ENCODE data around the gene DUSP8.
A peak's percentile ranks its signal among the peaks of the same experiment; 100 is the strongest.
"Not testable (repeated sequence)": the region's sequence is repeated elsewhere in the genome, so short reads cannot be mapped to it uniquely, and the experiment has no call there.

The DUSP8 gene

DNA sequence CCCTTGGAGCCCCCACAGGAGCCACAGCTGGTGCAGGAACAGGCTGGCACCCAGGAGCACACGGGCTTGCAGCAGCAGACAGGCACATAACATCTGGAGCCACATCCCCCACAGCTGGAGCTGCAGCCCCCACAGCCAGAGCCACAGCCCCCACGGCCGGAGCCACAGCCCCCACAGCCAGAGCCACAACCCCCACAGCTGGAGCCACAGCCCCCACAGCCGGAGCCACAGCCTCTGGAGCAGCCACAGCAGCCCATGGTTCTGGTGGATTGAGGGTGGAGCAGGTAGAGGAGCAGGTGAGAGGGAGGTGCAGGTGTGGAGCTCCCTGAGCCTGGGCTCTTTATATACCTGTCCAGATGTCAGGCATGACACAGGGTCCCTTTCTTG, 25.9 kb upstream of the DUSP8 start, which contains the start of gene KRTAP5-2:
Gene KRTAP5-2, minus strand, starts transcription at position 301 of the 387 bp plus-strand sequence. Its CDS starts 44 bp downstream, at position 257.
- no peak for ATAC-seq (replicated peaks)
- Mint-ChIP-seq H3K27ac (no peak within 1 kb of the TSS), H3K4me3 (no peak within 1 kb of the TSS), H3K36me3 (peaks cover 0 to 2% of the 10 kb centered on the region in 2 donors), H3K4me1 (peaks cover 0 to 5% of the 10 kb centered on the region in 2 donors), H3K9me3 (no peaks in the 10 kb centered on the region), H3K27me3 (peaks cover 49 to 63% of the 10 kb centered on the region in 2 donors)
- DNase-seq, result no peak

DNA sequence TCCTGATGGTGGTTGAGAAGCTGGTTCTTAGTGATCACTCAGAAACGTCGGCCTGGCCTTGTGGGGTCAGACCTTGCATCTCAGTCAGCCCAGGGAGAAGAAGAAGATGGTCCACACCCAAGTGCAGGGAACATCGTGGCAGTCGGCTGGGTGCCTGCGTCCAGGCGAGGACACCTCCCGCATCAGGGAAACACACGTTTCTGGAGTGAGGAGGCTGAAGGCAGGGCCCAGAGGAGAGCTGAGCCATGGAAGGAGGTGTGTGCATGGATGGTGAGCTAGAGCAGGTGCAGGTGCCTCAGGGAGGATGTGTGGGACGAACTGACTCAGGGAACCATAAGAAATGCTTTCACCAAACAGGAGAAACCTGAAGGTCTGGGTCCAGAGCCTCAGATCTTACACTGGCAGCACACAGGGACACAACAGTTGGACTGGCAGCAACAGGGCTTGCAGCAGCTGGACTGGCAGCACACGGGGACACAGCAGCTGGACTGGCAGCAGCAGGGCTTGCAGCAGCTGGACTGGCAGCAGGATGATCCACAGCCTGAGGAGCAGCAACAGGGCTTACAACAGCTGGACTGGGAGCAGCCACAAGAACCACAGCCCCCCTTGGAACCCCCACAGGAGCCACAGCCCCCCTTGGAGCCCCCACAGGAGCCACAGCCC, 25.4 kb upstream of the DUSP8 start:
- no peaks in the 10 kb centered on the region for H3K9me3 Mint-ChIP-seq
- H3K4me3 Mint-ChIP-seq, result no peak overlapping the region
- ATAC-seq (replicated peaks) (no peak), DNase-seq (no peak)
- peaks cover 0 to 5% of the 10 kb centered on the region in 2 donors for H3K4me1 Mint-ChIP-seq
- H3K36me3 Mint-ChIP-seq, result peaks cover 0 to 2% of the 10 kb centered on the region in 2 donors
- H3K27me3 Mint-ChIP-seq, result peaks cover 54 to 66% of the 10 kb centered on the region in 2 donors
- no peak overlapping the region for H3K27ac Mint-ChIP-seq

DNA sequence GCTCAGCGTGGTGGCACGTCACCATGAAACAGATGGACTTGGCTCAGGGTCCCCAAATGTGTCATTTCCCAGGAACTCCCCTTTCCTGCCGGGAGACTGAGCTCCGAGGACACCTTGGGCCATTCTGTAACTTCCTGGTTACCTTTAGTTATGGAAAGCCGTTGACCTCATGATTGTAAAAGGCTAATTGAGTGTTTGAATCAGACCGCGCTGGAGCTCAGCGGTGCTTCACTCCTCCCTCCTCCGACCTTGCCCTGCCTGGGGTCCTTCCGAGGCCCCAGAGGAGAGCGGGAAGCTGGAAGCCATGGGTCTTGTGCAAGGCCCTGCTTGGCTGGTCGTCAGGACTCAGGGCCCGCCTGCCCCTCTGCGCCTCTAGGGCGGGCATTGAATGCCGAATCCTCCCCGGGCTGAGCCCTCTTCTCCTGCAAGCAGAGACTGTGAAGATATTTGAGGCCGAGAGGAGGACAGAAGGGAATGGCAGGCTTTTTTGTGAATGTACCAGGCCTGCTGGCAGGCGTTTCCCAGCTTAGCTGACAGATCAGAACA, 24.6 kb upstream of the DUSP8 start:
- H3K4me1 Mint-ChIP-seq; H3K9me3 Mint-ChIP-seq; H3K4me3 Mint-ChIP-seq; H3K36me3 Mint-ChIP-seq; ATAC-seq (replicated peaks); H3K27ac Mint-ChIP-seq; DNase-seq: not testable (repeated sequence)
- peaks cover 55 to 66% of the 10 kb centered on the region in 2 donors for H3K27me3 Mint-ChIP-seq

DNA sequence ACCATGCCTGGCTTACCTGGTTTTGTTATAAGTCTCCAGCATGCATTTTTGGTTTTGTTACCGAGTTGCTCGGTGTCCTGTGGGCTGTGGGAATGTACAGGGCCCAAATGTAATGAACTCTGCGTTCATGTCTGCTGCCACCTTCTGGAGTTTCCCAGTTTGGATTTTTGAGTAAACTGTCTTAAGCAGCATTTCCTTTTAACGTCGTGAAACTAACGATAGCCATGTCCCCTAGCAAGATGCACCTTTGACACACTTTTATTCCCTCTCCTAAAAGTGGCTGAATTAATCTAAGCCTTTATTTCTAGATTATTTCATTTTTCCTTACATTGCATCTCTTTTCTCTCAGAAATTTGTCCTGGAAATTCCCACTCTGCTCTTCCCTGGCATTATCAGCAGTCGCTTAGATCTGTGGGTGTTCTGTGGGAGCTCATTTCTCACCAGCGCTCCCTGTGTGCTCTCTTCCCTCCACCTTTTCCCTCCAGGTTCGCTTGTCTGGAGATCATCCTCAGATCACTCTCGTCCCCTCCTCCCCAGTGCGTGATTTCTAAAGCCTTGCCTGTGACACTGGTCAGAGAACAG, 24.0 kb upstream of the DUSP8 start:
- H3K27me3 Mint-ChIP-seq, result peaks cover 55 to 66% of the 10 kb centered on the region in 2 donors
- not testable (repeated sequence) for H3K4me1 Mint-ChIP-seq; H3K27ac Mint-ChIP-seq; H3K9me3 Mint-ChIP-seq; DNase-seq; H3K36me3 Mint-ChIP-seq; ATAC-seq (replicated peaks)
- peak overlapping the region in 1 of 2 donors; percentile 33 for H3K4me3 Mint-ChIP-seq

DNA sequence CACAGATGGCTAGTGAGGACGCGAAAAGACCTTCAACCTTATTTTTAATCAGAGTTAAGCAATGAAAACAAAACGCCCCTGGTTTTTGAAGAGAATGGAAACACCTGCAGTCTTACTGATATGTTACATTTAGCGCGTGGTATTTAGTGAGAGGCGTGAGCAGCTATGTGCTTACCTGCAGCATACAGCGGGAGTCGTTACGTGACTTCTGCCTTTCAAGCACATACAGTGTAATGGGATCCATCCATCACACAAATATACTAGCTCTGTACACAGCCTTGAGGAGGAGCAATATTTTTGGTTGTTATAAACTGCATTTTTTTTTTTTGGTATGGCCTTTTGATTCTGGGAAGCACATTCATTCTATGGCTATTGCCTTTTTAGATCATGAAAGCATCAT, 20.6 kb upstream of the DUSP8 start:
- Mint-ChIP-seq H3K4me3 (no peak overlapping the region), H3K27ac (no peak overlapping the region), H3K36me3 (peaks cover 4 to 7% of the 10 kb centered on the region in 2 donors), H3K9me3 (peaks cover 0 to 3% of the 10 kb centered on the region in 2 donors), H3K4me1 (peaks cover 5 to 10% of the 10 kb centered on the region in 2 donors), H3K27me3 (peaks cover 55 to 70% of the 10 kb centered on the region in 2 donors)
- DNase-seq (no peak), ATAC-seq (replicated peaks) (no peak)

DNA sequence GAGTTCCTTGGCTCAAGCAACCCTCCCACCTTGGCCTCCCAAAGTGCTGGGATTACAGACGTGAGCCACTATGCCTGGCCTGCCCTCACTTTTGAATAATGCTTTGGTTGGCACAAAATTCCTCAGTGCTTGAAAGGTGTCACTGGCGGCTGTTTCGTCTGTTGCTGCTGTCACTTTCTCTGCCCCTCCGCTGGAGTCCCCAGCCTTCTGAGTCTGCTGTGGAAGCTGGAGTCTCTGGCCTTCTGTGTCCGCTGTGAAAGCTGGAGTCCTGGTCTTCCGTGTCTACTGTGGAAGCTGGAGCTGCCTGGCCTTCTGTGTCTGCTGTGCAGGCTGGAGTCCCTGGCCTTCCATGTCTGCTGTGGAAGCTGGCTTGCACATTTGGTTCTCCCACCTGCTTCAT, 17.9 kb upstream of the DUSP8 start:
- Mint-ChIP-seq H3K4me1 (peaks cover 5 to 6% of the 10 kb centered on the region in 2 donors), H3K36me3 (peaks cover 4% of the 10 kb centered on the region in 2 donors), H3K27me3 (peaks cover 41 to 67% of the 10 kb centered on the region in 2 donors), H3K27ac (peak overlapping the region; percentile 56), H3K4me3 (no peak overlapping the region), H3K9me3 (peaks cover 0 to 3% of the 10 kb centered on the region in 2 donors)
- DNase-seq, result no peak
- no peak for ATAC-seq (replicated peaks)

DNA sequence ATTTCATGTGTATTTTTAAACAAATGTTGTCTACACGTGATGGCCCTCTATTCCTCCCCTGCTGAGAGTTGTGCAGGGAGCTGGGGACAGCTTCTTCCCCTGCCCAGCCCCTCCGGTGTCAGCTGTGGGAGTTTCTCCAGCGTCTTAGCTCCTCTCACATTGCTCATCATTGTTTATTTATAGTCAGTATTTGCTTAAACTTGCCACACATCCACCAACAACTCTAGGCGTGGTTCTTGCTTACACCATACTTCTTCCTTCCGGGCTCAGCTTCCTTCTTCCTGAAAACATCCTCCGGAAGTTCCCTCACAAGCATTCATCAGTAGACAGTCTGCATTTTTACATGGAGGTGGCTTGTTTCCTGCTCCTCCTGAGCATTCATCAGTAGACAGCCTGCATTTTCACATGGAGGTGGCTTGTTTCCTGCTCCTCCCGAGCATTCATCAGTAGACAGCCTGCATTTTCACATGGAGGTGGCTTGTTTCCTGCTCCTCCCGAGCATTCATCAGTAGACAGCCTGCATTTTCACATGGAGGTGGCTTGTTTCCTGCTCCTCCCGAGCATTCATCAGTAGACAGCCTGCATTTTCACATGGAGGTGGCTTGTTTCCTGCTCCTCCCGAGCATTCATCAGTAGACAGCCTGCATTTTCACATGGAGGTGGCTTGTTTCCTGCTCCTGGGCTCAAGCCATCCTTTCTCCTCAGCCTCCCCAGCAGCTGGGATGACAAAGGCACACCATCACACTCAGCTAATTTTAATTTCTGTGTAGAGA, 17.3 kb upstream of the DUSP8 start:
- not testable (repeated sequence) for DNase-seq; ATAC-seq (replicated peaks); H3K4me1 Mint-ChIP-seq; H3K9me3 Mint-ChIP-seq; H3K36me3 Mint-ChIP-seq
- Mint-ChIP-seq H3K4me3 (peak overlapping the region; percentile 15 to 61), H3K27ac (peak overlapping the region; percentile 84), H3K27me3 (peaks cover 41 to 72% of the 10 kb centered on the region in 2 donors)

DNA sequence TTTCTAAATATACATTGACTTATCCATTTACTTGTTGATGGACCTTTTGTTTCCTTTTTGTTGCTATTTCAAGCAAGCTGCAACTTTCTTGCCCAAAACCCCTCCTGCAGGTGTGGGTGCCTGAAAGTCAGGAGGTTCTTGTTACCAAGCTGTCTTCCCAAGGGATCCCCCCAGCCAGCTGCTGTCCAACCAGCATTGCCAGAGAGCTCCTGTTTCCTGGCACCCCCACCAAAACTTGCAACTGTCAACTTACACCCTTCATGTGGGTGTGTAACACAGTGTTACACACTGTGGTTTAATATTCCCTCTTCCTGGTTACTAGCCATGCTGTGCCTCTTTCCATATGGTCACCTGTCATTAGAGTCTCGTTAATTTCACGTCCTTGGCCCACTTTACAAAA, 14.6 kb upstream of the DUSP8 start:
- H3K27ac Mint-ChIP-seq, result peak overlapping the region; percentile 21
- peaks cover 45 to 75% of the 10 kb centered on the region in 2 donors for H3K27me3 Mint-ChIP-seq
- H3K4me1 Mint-ChIP-seq, result peaks cover 5 to 6% of the 10 kb centered on the region in 2 donors
- H3K9me3 Mint-ChIP-seq, result peaks cover 0 to 3% of the 10 kb centered on the region in 2 donors
- DNase-seq, result no peak
- H3K4me3 Mint-ChIP-seq, result no peak overlapping the region
- no peak for ATAC-seq (replicated peaks)
- H3K36me3 Mint-ChIP-seq, result peaks cover 4% of the 10 kb centered on the region in 2 donors

DNA sequence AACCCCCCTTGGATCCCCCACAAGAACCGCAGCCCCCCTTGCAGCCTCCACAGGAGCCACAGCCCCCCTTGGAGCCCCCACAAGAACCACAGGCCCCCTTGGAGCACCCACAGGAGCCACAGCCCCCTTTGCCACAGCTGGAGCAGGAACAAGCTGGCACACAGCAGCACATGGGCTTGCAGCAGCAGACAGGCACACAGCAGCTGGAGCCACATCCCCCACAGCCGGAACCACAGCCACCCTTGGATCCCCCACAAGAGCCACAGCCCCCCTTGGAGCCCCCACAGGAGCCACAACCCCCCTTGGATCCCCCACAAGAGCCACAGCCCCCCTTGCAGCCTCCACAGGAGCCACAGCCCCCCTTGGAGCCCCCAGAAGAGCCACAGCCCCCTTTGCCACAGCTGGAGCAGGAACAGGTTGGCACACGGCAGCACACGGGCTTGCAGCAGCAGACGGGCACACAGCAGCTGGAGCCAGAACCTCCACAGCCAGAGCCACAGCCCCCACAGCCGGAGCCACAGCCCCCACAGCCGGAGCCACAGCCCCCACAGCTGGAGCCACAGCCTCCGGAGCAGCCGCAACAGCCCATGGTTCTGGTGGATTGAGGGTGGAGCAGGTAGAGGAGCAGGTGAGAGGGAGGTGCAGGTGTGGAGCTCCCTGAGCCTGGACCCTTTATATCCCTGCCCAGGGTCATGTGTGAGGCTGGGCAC, 12.7 kb upstream of the DUSP8 start, which contains the start of gene KRTAP5-1:
Gene KRTAP5-1, minus strand, starts transcription at position 623 of the 710 bp plus-strand sequence. Its CDS starts 34 bp downstream, at position 589.
- not testable (repeated sequence) for H3K4me1 Mint-ChIP-seq; H3K9me3 Mint-ChIP-seq; H3K36me3 Mint-ChIP-seq; H3K4me3 Mint-ChIP-seq; DNase-seq; ATAC-seq (replicated peaks); H3K27ac Mint-ChIP-seq
- H3K27me3 Mint-ChIP-seq, result peaks cover 47 to 79% of the 10 kb centered on the region in 2 donors

DNA sequence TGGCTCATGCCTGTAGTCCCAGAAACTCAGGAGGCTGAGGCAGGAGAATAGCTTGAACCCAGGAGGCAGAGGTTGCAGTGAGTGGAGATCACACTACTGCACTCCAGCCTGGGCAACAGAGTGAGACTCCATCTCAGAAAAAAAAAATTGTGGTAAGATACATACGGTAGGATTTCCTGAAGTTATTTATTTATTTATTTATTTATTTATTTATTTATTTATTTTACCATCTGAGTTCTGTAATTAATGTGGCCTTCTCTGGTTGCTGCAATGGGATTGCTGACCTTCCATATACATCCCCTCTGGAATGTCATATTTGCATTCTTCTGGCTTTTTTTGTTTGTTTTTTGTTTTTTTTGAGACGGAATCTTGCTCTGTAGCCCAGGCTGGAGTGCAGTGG, 10.8 kb upstream of the DUSP8 start:
- not testable (repeated sequence) for H3K4me3 Mint-ChIP-seq; DNase-seq; H3K27ac Mint-ChIP-seq; H3K36me3 Mint-ChIP-seq; H3K9me3 Mint-ChIP-seq; H3K4me1 Mint-ChIP-seq; ATAC-seq (replicated peaks)
- H3K27me3 Mint-ChIP-seq, result peaks cover 46 to 79% of the 10 kb centered on the region in 2 donors

DNA sequence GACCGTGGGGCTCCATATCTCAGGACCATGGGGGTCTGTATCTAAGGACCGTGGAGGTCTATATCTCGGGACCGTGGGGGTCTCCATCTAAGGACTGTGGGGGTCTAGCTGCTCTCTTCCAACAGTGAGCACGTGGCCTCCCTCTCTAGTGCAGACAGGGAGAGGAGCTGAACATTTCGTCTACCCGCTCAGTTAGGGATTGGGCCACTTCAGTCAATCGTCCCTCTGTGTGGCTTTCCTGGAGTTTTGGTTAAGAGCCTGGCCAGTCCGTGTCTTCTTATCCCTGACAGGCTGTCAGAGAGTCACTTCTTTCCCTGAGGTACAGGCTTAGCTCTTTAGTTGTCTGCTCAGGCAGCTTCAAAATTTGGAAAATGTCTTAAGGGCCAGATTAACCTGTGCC, 9.9 kb upstream of the DUSP8 start:
- peaks cover 8% of the 10 kb centered on the region in 2 donors for H3K9me3 Mint-ChIP-seq
- H3K27ac Mint-ChIP-seq, result no peak overlapping the region
- no peak overlapping the region for H3K4me3 Mint-ChIP-seq
- H3K4me1 Mint-ChIP-seq, result no peaks in the 10 kb centered on the region
- peaks cover 43 to 77% of the 10 kb centered on the region in 2 donors for H3K27me3 Mint-ChIP-seq
- peaks cover 3 to 4% of the 10 kb centered on the region in 2 donors for H3K36me3 Mint-ChIP-seq
- ATAC-seq (replicated peaks) (no peak), DNase-seq (no peak)

DNA sequence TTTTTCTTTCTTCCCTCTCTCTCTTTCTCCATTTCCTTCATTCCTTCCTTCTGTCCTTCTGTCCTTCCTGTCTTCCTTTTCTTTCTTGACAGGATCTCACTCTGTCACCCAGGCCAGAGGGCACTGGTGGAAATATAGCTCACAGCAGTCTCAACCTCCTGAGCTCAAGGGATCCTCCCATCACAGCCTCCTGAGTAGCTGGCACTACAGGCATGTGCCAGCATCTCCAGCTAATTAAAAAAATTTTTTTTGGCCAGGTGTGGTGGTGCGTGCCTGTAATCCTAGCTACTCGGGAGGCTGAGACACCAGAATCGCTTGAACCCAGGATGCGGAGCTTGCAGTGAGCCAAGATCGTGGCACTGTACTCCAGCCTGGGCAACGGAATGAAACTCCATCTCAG, 4.8 kb upstream of the DUSP8 start:
- H3K36me3 Mint-ChIP-seq, result peaks cover 3 to 4% of the 10 kb centered on the region in 2 donors
- H3K4me3 Mint-ChIP-seq, result no peak overlapping the region

DNA sequence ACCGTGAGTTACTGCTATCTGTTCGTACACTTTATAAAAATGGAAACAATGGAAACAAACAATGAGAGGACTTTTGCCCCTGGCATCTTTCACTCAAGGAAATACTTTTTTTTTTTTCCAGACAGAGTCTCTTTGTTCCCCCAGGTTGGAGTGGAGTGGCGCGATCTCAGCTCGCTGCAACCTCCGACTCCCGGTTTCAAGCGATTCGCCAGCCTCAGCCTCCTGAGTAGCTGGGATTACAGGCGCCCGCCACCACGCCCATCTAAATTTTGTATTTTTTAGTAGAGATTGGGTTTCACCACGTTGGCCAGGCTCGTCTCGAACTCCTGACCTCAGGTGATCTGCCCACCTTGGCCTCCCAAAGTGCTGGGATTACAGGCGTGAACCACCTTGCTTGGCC, 3.7 kb upstream of the DUSP8 start:
- H3K36me3 Mint-ChIP-seq, result not testable (repeated sequence)

More for the DNA sequence above, 4.8 kb upstream of the DUSP8 start:
- Mint-ChIP-seq H3K27me3 (peaks cover 40 to 62% of the 10 kb centered on the region in 2 donors), H3K4me1 (peaks cover 9 to 17% of the 10 kb centered on the region in 2 donors), H3K9me3 (peaks cover 8% of the 10 kb centered on the region in 2 donors), H3K27ac (no peak overlapping the region)
- no peak for DNase-seq
- ATAC-seq (replicated peaks), result no peak

DNA sequence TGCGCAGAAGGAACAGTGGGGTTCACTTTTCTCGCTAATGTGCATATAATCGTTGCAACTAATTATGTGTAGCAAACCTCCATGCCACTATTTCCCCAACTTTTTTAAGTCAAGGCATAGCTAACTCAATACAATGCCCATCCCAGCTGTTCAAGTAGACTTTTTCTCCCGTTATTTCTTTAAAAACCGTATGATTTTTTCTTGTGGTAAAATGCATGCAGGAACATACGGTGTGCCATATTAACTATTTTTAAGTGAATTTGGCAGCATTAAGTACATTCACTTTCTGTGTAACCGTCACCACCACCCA, 2.8 kb upstream of the DUSP8 start:
- peaks cover 5 to 8% of the 10 kb centered on the region in 2 donors for H3K9me3 Mint-ChIP-seq
- H3K36me3 Mint-ChIP-seq, result peaks cover 3 to 4% of the 10 kb centered on the region in 2 donors
- peaks cover 9 to 17% of the 10 kb centered on the region in 2 donors for H3K4me1 Mint-ChIP-seq
- H3K4me3 Mint-ChIP-seq, result no peak overlapping the region
- no peak for ATAC-seq (replicated peaks)
- H3K27ac Mint-ChIP-seq, result peak overlapping the region; percentile 71
- DNase-seq, result no peak
- peaks cover 41 to 61% of the 10 kb centered on the region in 2 donors for H3K27me3 Mint-ChIP-seq

More for the DNA sequence above, 3.7 kb upstream of the DUSP8 start:
- H3K9me3 Mint-ChIP-seq; ATAC-seq (replicated peaks); H3K27ac Mint-ChIP-seq; DNase-seq; H3K4me3 Mint-ChIP-seq: not testable (repeated sequence)
- H3K27me3 Mint-ChIP-seq, result peaks cover 33 to 54% of the 10 kb centered on the region in 2 donors
- H3K4me1 Mint-ChIP-seq, result peaks cover 9 to 17% of the 10 kb centered on the region in 2 donors

All from stimulated activated naive B cell treated with anti-CD40 and anti-IgM and Interleukin-4, amounts not matched to agents 10 μg/mL and 1 μg/mL and 100 μg/mL, for 72 hours (primary cell).